Activated CD8-positive, alpha-beta T cell treated with anti-CD3 and anti-CD28 coated beads for 36 hours (primary cell): ENCODE results near the gene DOCK2. TPM values are rescaled to one million over a fixed set of nuclear protein-coding genes. Genes with fewer than 3 reads are reported as not detected.

Experiments
- ATAC-seq: fragments of 200-7000 bp; cut with Tn5 transposase; one replicate; pipeline ENCODE4 v1.10.0; 2021; ENCODE audit warnings: mild to moderate bottlenecking, moderate library complexity
- CTCF ChIA-PET: fragments of 350-600 bp; sonication (Branson Sonifier 250); formaldehyde crosslinking; loops from one replicate; lab custom pipeline; 2021; ENCODE audit warnings: antibody characterized with exemption; lab: Charles Lee
- POLR2A ChIA-PET: fragments of 350-600 bp; sonication (Branson Sonifier 250); formaldehyde crosslinking; loops from one replicate; lab custom pipeline; 2021; ENCODE audit warnings: antibody characterized with exemption; lab: Charles Lee
- DNase-seq: peaks from one replicate; pipeline ENCODE4 v3.0.0-alpha.2; 2020
- H3K27ac Mint-ChIP-seq: one replicate; pipeline ENCODE4 v1.8.0; 2021; ENCODE audit warnings: mild to moderate bottlenecking, mixed read lengths
- H3K27me3 Mint-ChIP-seq: one replicate; pipeline ENCODE4 v1.8.0; 2021; ENCODE audit warnings: mixed read lengths
- H3K36me3 Mint-ChIP-seq: one replicate; pipeline ENCODE4 v1.8.0; 2021; ENCODE audit warnings: low read depth, mixed read lengths
- H3K4me1 Mint-ChIP-seq: one replicate; pipeline ENCODE4 v1.8.0; 2021; ENCODE audit warnings: low read depth, mixed read lengths
- H3K4me3 Mint-ChIP-seq: one replicate; pipeline ENCODE4 v1.8.0; 2021; ENCODE audit warnings: mild to moderate bottlenecking, moderate library complexity, mixed read lengths
- H3K9me3 Mint-ChIP-seq: one replicate; pipeline ENCODE4 v1.8.0; 2021; ENCODE audit warnings: mixed read lengths
- CTCF ChIP-seq: fragments of 200-600 bp; IDR thresholded peaks from one replicate; pipeline ENCODE4 v1.8.0; 2022; ENCODE audit warnings: antibody characterized with exemption, mild to moderate bottlenecking
- intact Hi-C: fragments of 100-400 bp; cut with micrococcal nuclease; formaldehyde crosslinking; loops from one replicate; pipeline ENCODE4 v1.10.0; 2022
- total RNA-seq, 2 experiments: library from RNA; stranded (reverse); gene quantifications; one replicate each; pipeline ENCODE4 v1.2.3, GENCODE V29; 2021

DOCK2 gene
- total RNA-seq, 2 experiments from 2014 or later: 180 to 181 TPM

GRCh38 chr5:170071748-170072147 is 434.7 kb downstream of the DOCK2 start:
- H3K27ac Mint-ChIP-seq: no peak overlapping the region
- ChIA-PET POLR2A (no interaction called here), CTCF (interaction anchor here (0.7 to 2.3 kb wide), 10 partner anchors 9 to 343 kb away, joined by 3 to 14 read pairs (median 3); no protein-coding TSS in a partner anchor)
- H3K36me3 Mint-ChIP-seq: peaks cover 67% of the 10 kb centered on the region
- peaks cover 4% of the 10 kb centered on the region for H3K4me1 Mint-ChIP-seq
- no peaks in the 10 kb centered on the region for H3K9me3 Mint-ChIP-seq
- intact Hi-C loops: no loop called here
- no peak overlapping the region for H3K4me3 Mint-ChIP-seq
- no peaks in the 10 kb centered on the region for H3K27me3 Mint-ChIP-seq
- ATAC-seq (no peak), DNase-seq (no peak)
- no peak for TF ChIP-seq CTCF

- ATAC-seq (no peak), DNase-seq (no peak)
- intact Hi-C loops: no loop called here
- CTCF ChIA-PET: interaction anchor here (1.4 kb wide), 1 partner anchor 17 kb away, joined by 3 read pairs; no protein-coding TSS in a partner anchor
- no peak overlapping the region for H3K27ac Mint-ChIP-seq
- no peaks in the 10 kb centered on the region for H3K27me3 Mint-ChIP-seq
- TF ChIP-seq CTCF: no peak
- H3K9me3 Mint-ChIP-seq: no peaks in the 10 kb centered on the region
- H3K4me1 Mint-ChIP-seq: peaks cover 7% of the 10 kb centered on the region
- peaks cover 65% of the 10 kb centered on the region for H3K36me3 Mint-ChIP-seq
- POLR2A ChIA-PET: no interaction called here
- H3K4me3 Mint-ChIP-seq: no peak overlapping the region
Observed at GRCh38 chr5:170075696-170076095, 438.6 kb downstream of the DOCK2 start.

GRCh38 chr5:170076211-170076610 is 439.1 kb downstream of the DOCK2 start:
- CTCF ChIA-PET: interaction anchor here (1.4 kb wide), 1 partner anchor 16 kb away, joined by 3 read pairs; no protein-coding TSS in a partner anchor
- no peak for TF ChIP-seq CTCF
- no peak for ATAC-seq
- Mint-ChIP-seq H3K4me1 (peaks cover 7% of the 10 kb centered on the region), H3K27ac (no peak overlapping the region), H3K36me3 (peaks cover 65% of the 10 kb centered on the region), H3K27me3 (no peaks in the 10 kb centered on the region), H3K9me3 (no peaks in the 10 kb centered on the region), H3K4me3 (no peak overlapping the region)
- intact Hi-C loops: no loop called here
- no peak for DNase-seq
- POLR2A ChIA-PET: no interaction called here

GRCh38 chr5:170076739-170077138 is 439.7 kb downstream of the DOCK2 start:
- ATAC-seq (no peak), DNase-seq (no peak)
- peaks cover 62% of the 10 kb centered on the region for H3K36me3 Mint-ChIP-seq
- intact Hi-C loops: no loop called here
- CTCF ChIA-PET: no interaction called here
- POLR2A ChIA-PET: no interaction called here
- H3K4me3 Mint-ChIP-seq: no peak overlapping the region
- no peaks in the 10 kb centered on the region for H3K9me3 Mint-ChIP-seq
- peaks cover 7% of the 10 kb centered on the region for H3K4me1 Mint-ChIP-seq
- no peaks in the 10 kb centered on the region for H3K27me3 Mint-ChIP-seq
- TF ChIP-seq CTCF: no peak
- peak overlapping the region; percentile 27 for H3K27ac Mint-ChIP-seq

- POLR2A ChIA-PET: no interaction called here
- intact Hi-C loops: no loop called here
- no peak overlapping the region for H3K27ac Mint-ChIP-seq
Observed at GRCh38 chr5:170077526-170077925, 440.5 kb downstream of the DOCK2 start.

More at GRCh38 chr5:170077526-170077925, 440.5 kb downstream of the DOCK2 start:
- Mint-ChIP-seq H3K4me1 (peaks cover 7% of the 10 kb centered on the region), H3K9me3 (no peaks in the 10 kb centered on the region), H3K36me3 (peaks cover 63% of the 10 kb centered on the region), H3K4me3 (no peak overlapping the region), H3K27me3 (no peaks in the 10 kb centered on the region)
- ATAC-seq (no peak), DNase-seq (no peak)
- CTCF ChIA-PET: no interaction called here
- no peak for TF ChIP-seq CTCF
